DND-41 (cell line): ENCODE measurements around the gene SLC25A1.

ENCODE experiments used
- CTCF ChIP-seq: IDR thresholded peaks from 2 replicates; pipeline ENCODE4 v1.5.1; 2012; ENCODE audit warnings: borderline replicate concordance, low read length, moderate library complexity, mild to moderate bottlenecking; ENCODE audit not compliant: poor library complexity, severe bottlenecking; ENCODE audit errors: extremely low read depth
- EZH2 ChIP-seq: IDR thresholded peaks from 3 replicates; pipeline ENCODE4 v1.6.1; 2012; ENCODE audit warnings: borderline replicate concordance, low read depth, mild to moderate bottlenecking, moderate library complexity, low read length, inconsistent platforms; ENCODE audit not compliant: severe bottlenecking

GRCh38 chr22:19226428-19226827, 47.9 kb upstream of the SLC25A1 start:
- no peak for TF ChIP-seq CTCF
- no peak for TF ChIP-seq EZH2
